Muscle of arm (tissue), 12 donors: Measurements from ENCODE around the gene TMEM267. TPM values are rescaled to one million over a fixed set of nuclear protein-coding genes. Genes with fewer than 3 reads are reported as not detected.
"Not testable (repeated sequence)": the region's sequence is repeated elsewhere in the genome, so short reads cannot be mapped to it uniquely, and the experiment has no call there.

Experiments
- DNase-seq: peaks from one replicate; pipeline ENCODE4 v3.0.0-alpha.2; 2013
- polyA plus RNA-seq, 12 donors: library from polyadenylated mRNA; unstranded; fragments of 120-200 nt; gene quantifications; one replicate each; pipeline ENCODE4 v1.2.1, GENCODE V29; 2013; ENCODE audit not compliant: insufficient read length in 12 of 12

Gene TMEM267
- polyA plus RNA-seq, 12 donors: 6.6 to 14.5 (median 9.6) TPM; not detected in 1

DNA sequence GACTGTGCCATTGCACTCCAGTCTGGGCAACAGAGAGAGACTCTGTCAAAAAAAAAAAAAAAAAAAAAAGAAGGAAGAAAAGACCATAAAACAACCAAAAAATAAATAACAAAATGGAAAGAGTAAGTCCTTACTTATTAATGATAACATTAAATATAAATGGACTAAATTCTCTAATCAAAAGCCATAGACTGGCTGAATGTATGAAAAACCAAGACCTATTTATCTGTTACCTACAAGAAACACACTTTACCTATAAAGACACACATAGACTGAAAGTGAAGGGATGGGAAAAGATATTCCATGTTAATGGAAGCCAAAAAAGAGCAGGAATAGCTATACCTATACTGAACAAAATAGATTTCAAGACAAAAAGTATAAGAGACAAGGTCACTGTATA, 16.6 kb downstream of the TMEM267 start:
- DNase-seq: no peak

DNA sequence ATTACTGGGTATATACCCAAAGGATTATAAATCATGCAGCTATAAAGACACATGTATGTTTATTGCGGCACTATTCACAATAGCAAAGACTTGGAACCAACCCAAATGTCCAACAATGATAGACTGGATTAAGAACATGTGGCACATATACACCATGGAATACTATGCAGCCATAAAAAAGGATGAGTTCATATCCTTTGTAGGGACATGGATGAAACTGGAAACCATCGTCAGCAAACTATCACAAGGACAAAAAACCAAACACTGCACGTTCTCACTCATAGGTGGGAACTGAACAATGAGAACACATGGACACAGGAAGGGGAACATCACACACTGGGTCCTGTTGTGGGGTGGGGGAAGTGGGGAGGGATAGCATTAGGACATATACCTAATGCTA, 18.2 kb downstream of the TMEM267 start:
- DNase-seq: not testable (repeated sequence)

DNA sequence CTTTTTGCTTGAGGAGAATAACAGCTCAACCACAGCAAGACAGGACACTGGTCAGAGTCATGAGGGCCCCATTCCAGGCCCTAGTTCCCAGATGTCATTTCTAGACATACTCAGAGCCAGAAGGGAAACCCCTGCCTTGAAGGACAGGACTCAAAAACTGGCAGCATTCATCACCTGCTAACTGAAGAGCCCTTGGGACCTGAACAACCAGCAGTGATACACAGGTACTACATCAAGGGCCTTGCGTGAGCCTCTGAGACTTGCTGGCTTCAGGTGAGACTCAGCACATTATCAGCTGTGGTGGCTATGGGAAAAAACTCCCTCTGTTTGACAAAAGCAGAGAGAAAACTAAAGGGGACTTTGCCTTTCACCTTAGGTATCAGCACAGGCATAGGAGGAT, 22.6 kb downstream of the TMEM267 start:
- DNase-seq: no peak

- DNase-seq: no peak
Observed at GRCh38 chr5:43456556-43456955, 27.1 kb downstream of the TMEM267 start.

- not testable (repeated sequence) for DNase-seq
Observed at GRCh38 chr5:43441575-43441974, 42.1 kb downstream of the TMEM267 start.

DNA sequence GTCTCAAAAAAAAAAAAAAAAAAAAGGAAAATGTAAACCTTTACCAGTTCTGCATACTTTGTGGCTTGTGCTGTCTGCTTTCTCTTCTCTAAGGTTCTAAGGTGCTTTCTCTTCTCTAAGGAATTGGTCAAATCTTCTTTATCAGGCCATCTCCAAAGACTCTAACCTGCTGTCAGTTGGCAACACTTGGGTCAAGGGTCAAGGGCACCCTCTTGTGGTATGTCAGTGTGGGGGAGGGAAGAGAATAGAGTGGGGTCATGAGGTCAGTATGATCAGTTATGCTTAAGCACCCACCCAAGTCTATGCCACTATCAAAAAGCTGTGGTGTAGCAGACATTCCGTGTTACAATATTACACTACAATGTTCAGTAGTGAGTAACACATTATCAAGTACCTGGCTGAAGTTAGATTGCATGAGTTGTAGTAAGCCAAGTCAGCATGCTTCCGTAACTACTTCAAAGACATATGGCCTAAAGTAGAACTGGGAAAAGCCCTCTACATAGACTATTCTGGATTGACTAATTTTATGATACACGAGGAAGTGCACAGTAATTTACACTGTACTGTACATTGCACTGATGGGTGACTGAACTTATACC, 46.5 kb downstream of the TMEM267 start:
- no peak for DNase-seq

DNA sequence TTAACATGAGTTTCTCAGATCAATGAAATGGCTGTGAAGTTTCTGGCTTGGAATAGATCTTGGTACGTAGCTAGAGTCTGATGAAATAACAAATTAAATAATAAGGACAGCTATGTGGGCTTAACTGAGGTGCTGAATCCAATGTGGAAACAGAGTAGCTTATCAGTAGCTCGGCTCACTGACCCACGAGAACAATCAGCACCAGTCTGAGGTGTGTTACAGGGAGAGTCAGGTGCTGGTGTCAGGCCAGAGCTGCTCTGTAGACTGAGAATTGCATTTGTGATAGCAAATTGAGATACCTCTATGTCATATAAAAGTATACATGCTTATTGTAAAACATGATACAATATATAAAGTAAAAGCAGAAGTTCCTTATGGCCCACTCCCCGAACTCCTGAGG, 50.3 kb downstream of the TMEM267 start:
- DNase-seq: no peak

DNA sequence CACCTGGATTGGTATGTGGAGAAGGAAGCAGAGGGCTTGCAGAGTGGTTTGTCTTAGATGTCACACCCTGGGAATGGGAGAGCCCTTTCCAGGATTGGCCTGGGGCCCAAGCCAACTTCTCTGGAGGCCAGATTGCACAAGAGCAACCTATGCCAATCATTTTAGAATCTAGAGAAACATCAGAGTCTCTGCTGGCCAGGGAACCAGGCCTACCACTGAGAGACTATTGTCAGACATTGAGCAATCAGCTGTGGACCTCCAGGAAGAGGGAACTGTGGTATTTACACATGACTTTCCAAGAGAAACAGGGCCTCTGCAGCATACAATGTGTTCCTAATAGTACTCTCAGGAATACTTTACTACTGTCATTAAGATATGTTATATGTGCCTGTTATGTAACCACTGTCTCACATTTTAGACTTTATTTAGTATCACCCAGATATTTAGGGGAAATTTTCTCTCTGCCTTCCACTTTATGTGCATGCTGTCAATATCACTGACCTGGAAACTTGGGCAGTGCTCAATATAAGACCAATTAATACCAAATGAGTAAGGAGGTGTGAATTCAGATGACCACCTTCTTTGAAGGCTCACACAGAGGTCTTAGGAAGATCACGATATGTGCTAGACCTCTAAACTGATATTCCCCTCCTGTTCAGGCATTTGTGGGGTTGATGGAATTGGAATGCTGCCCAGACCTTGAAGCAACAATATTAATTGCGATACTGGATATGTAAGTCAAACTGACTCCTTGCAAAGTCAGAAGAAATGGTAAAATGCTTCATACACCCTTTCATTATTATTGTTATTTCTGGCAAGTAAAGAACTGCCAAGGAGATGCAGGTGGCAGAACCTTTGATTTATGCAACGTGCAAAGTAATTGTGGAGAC, 50.9 kb downstream of the TMEM267 start:
- no peak for DNase-seq

- no peak for DNase-seq
Observed at GRCh38 chr5:43429706-43430105, 54.0 kb downstream of the TMEM267 start.

- DNase-seq: no peak
Observed at GRCh38 chr5:43429016-43429415, 54.6 kb downstream of the TMEM267 start.

DNA sequence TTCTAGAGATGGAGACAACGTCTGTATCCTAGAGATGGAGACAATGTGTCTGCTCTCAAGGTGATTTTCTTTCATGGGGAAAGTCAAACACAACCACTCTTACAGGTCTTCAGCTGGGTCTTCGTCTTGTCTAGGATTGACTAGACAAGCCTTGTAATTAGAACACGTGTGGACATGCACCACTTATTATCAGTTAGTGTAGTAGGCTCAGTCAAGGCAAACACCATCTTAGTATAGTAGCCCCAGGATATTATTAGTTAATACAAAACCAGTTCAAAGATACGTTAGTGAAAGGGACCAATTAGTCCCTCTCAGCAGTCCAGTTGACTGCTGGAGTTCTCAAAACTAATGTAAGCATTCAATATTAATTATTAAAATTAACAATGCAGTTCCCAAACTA, 56.4 kb downstream of the TMEM267 start:
- no peak for DNase-seq

- DNase-seq: no peak
Observed at GRCh38 chr5:43425983-43426382, 57.7 kb downstream of the TMEM267 start.

GRCh38 chr5:43423086-43423485, 60.6 kb downstream of the TMEM267 start:
- DNase-seq: not testable (repeated sequence)

DNA sequence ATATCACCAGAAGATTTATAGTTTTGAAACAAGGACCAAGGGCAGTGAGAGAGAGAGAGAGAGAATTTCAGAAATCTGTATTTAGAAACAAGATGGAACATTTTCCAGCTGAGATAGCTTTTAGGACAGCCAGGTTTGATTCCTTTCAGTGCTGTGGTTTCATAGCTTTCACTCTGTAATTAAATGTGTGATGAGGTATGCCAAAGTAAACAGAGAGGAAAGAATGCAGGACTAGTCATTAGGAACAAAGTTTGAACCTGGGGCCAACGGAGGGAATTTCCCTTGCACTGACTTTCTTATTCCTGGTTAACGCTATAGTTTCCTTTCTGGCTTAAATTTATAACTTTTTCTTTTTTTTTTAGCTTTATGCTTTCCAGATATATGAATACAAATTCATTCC, 61.5 kb downstream of the TMEM267 start:
- DNase-seq: no peak

DNA sequence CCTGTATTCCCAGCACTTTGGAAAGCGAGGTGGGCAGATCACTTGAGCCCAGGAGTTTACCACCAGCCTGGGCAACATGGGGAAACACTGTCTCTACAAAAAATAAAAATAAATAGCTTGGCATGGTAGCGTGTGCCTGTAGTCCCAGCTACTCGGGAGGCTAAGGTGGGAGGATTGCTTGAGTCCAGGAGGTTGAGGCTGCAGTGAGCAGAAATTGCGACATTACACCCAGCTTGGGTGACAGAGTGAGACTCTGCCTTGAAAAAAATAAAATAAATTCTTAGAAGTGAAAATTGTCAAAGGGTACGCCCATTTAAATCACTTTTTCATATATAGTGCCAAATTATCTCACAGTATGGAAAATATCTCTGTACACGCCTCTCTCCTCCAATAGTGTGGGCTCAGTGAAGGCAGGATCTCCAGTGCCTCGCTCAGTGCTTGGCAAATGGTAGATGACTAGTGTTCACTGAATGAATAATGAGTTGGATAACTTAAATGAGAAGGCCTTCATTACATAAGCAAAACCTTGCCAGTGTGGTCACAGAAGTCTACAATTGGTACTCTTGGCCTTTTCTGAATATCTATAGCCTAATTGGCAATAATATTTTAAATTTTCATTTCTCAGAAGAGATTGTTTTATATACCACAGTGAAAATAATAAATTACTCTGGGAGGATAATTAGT, 62.1 kb downstream of the TMEM267 start:
- no peak for DNase-seq

DNA sequence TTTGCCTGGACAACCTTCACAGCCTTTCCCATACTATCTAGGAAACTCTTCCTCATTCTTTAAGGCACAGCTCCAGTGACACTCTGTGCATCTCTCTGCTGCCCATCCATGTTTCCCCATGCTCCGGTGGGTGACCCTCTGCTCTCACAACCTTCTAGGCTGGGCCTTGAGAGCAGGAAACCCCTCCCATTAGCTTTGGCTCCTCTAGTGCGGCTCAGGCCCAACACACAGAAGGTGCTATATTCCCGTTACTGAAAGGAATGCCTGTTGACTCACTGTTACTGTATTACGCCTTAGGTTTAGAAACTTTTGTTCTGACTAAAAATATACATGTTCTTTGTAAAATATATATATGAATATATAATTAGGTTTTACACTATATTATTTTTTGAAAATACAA, 63.4 kb downstream of the TMEM267 start:
- DNase-seq: no peak

- no peak for DNase-seq
Observed at GRCh38 chr5:43418561-43418960, 65.1 kb downstream of the TMEM267 start.

- DNase-seq: no peak
Observed at GRCh38 chr5:43416803-43417394, 66.8 kb downstream of the TMEM267 start.

DNA sequence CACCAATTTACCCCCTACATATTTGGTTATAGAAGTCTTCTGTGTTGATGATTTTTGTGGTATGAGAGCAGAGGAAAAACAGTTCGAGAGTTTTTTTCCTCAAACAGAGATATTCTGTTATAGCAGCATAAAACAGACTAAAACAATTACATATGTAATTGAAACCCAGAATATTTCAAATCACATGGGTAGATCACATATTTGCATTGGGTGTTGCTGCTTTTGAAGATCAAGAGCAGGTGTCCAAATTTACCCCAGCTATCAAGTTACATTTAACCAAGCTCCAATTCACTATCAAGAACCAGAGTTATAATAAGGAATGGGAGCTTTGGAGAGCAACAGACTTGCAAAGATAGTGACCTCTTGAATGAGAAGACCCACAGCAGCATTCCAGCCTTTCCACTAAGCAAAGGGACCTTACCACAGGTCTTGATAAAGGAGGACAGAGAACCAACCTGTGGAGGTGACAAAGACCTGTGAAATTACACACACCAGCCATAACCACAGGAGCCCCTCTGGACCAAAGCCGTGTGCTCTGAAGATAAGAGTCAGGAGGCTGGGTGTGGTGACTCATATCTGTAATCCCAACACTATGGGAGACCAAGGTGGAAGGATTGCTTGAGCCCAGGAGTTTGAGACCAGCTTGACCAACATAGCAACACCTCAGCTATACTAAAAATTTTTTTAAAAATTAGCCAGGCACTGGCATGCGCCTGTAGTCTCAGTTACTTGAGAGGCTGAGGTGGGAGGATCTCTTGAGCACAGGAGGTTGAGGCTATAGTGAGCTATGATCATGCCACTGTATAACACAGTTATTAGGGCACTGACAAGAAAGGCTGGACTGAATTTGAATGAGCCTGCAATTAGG, 67.5 kb downstream of the TMEM267 start:
- DNase-seq: no peak

- DNase-seq: no peak
Observed at GRCh38 chr5:43413966-43414365, 69.7 kb downstream of the TMEM267 start.

DNA sequence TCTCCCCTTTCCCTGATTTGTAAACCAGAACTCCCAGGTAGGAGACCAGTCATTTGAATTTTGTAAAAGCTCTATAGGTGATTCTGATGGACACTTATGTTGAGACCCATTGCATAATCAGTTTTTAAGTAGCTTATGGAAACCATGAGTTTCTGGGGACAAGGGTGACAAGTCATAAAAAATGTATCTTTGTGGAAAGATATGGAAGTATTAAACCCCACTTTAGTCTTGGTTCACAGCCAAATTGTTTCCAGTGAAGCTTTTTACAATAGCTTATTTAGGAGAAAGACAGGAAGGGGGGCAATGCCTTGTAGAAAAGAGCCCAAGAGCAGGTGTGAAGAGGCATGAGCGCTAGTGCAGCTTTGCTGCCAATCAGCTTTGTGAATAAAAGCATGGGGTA, 71.0 kb downstream of the TMEM267 start:
- DNase-seq: no peak
